ENCODE results near the gene GMIP.
"Not testable (repeated sequence)": the region's sequence is repeated elsewhere in the genome, so short reads cannot be mapped to it uniquely, and the experiment has no call there.

GMIP gene

DNA sequence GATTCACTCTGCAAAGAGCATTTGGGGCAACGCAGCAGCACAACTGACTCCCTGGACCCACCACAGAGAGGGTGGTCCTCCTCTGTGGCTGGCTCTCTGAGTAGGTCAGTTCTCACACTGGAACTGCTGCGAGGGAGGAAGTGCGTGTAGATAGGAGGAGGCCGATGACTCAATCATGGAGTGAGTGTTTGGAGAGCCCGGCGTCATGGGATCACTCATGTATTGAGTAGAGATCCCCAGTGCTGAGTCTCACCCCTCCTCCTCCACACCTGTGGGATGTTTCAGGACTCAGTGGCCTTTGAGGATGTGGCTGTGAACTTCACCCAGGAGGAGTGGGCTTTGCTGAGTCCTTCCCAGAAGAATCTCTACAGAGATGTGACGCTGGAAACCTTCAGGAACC lies 34.1 kb upstream of the GMIP start:
- TF ChIP-seq, protein P1, sequence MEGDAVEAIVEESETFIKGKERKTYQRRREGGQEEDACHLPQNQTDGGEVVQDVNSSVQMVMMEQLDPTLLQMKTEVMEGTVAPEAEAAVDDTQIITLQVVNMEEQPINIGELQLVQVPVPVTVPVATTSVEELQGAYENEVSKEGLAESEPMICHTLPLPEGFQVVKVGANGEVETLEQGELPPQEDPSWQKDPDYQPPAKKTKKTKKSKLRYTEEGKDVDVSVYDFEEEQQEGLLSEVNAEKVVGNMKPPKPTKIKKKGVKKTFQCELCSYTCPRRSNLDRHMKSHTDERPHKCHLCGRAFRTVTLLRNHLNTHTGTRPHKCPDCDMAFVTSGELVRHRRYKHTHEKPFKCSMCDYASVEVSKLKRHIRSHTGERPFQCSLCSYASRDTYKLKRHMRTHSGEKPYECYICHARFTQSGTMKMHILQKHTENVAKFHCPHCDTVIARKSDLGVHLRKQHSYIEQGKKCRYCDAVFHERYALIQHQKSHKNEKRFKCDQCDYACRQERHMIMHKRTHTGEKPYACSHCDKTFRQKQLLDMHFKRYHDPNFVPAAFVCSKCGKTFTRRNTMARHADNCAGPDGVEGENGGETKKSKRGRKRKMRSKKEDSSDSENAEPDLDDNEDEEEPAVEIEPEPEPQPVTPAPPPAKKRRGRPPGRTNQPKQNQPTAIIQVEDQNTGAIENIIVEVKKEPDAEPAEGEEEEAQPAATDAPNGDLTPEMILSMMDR (conservative IDR thresholded peaks at IDR 0.05; ENCODE audit: low read depth, low read length) = no peak
- no peak for DNase-seq (ENCODE audit: low read depth)

DNA sequence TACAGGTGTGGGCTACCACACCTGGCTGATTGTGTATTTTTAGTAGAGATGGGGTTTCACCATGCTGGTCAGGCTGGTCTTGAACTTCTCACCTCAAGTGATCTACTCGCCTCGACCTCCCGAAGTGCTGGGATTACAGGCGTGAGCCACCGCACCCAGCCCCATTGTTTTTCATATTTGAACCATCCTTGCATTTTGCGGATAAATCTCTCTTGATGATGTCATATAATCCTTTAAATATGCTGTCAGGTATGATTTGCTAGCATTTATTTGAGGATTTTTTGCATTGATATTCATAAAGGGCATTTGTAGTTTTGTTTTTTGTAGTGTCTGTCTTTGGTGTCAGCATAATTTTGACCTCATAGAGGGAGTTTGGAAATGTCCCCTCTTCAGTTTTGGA lies 30.9 kb upstream of the GMIP start:
- H3K4me3 ChIP-seq (ENCODE audit: low read depth, low read length) = no peak overlapping the region
- TF ChIP-seq, protein P1 (conservative IDR thresholded peaks at IDR 0.05; ENCODE audit: low read depth, low read length) = no peak

More for the DNA sequence above, 34.1 kb upstream of the GMIP start:
- H3K4me3 ChIP-seq (ENCODE audit: low read depth, low read length) = no peak overlapping the region

DNA sequence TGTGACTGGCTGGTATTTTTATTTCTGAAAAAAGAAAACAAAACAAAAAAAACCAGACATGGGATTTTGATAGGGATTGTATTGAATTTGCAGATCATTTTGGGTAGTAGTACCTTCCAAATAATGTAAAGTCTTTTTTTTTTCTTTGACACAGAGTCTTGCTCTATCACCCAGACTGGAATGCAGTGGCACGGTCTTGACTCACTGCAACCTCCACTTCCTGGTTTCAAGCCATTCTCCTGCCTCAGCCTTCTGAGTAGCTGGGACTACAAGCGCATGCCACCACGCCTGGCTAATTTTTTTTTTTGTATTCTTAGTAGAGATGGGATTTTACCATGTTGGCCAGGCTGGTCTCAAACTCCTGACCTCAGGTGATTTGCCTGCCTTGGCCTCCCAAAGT lies 29.4 kb upstream of the GMIP start:
- DNase-seq (ENCODE audit: low read depth) = no peak
- no peak overlapping the region for H3K4me3 ChIP-seq (ENCODE audit: low read depth, low read length)
- TF ChIP-seq, protein P1 (conservative IDR thresholded peaks at IDR 0.05; ENCODE audit: low read depth, low read length) = no peak

More for the DNA sequence above, 30.9 kb upstream of the GMIP start:
- DNase-seq (ENCODE audit: low read depth) = no peak

DNA sequence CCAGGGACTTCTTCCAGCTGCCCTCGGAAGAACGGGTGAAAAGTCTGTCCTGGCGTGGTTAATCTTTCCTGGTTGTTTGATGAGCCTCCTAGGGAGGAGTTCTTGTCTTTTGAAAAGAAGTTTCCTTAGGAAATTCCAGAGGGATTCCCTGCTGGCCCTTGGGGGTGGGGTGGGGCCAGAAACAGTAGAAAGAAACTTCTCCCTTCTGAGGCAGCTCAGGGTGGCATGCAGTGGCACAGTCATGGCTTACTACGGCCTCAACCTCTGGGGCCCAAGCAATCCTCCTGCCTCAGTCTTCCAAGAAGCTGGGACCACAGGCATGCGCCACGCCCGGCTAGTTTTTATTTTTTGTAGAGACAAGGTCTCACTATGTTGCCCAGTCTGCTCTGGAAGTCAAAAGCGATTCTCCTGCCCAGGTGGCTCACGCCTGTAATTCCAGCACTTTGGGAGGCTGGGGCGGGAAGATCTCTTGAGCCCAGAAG lies 26.7 kb upstream of the GMIP start:
- H3K4me3 ChIP-seq (ENCODE audit: low read depth, low read length) = peak overlapping the region; percentile 94
- TF ChIP-seq, protein P1 (conservative IDR thresholded peaks at IDR 0.05; ENCODE audit: low read depth, low read length) = no peak
- no peak for DNase-seq (ENCODE audit: low read depth)

DNA sequence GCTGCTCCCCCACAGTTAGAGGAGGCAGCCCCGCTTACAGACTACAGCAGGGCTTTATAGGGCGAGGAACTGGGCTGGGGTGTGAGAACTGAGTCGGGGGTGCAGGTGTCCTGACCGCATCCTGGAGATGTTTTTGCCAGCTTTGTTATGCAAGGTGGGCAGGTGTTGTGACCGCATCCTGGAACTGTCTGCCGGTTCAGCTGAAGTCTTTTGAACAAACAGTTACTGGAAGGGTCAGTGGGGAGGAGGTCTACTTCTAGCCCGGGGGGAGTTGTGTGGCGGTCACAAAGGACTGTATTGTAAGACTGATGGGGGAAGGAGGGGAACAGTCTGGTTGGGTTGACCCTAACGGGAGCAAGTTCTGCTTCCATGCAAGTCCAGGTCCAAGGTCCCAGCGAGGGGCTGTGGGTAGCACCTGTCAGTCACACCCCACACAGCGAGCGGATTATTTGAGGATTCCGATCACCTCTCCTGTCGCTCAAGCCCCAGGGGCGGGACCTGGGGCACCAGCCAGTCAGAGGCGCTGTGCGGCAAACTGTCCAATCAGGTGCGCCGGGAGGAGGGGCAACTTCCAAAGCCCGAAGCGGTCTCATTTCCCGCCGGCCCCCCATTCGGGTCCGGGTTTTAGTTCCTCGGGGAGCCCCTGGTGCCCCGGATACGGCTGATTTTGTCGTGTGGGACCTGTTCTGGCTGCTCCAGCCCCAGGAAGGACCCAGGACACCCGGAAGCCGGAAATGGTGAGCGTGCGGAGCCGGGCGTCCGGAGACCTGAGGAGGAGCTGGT lies 25.0 kb upstream of the GMIP start, which contains the start of gene ZNF101:
TSS of gene ZNF101 (plus strand) at position 610 of the 783 bp plus-strand sequence. CDS start at position 735, 125 bp downstream.
- TF ChIP-seq, protein P1 (conservative IDR thresholded peaks at IDR 0.05; ENCODE audit: low read depth, low read length) = no peak
- H3K4me3 ChIP-seq (ENCODE audit: low read depth, low read length) = peak within 1 kb of the TSS; percentile 94

DNA sequence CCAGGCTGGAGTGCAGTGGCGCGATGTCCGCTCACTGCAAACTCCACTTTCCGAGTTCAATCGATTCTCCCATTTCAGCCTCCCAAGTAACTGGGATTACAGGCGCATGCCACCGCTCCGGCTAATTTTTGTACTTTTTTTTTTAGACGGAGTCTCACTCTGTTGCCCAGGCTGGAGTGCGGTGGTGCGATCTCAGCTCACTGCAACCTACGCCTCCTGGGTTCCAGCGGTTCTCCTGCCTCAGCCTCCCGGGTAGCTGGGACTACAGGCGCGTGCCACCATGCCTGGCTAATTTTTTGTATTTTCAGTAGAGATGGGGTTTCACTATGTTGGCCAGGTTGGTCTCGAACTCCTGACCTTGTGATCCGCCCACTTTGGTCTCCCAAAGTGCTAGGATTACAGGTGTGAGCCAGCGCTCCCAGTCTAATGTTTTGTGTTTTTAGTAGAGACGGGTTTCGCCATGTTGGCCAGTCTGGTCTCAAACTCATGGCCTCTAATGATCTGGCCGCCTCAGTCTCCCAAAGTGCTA lies 22.0 kb upstream of the GMIP start:
- not testable (repeated sequence) for DNase-seq (ENCODE audit: low read depth); H3K4me3 ChIP-seq (ENCODE audit: low read depth, low read length)

More for the DNA sequence above, 25.0 kb upstream of the GMIP start, which contains the start of gene ZNF101:
- DNase-seq (ENCODE audit: low read depth) = peak; percentile 91

DNA sequence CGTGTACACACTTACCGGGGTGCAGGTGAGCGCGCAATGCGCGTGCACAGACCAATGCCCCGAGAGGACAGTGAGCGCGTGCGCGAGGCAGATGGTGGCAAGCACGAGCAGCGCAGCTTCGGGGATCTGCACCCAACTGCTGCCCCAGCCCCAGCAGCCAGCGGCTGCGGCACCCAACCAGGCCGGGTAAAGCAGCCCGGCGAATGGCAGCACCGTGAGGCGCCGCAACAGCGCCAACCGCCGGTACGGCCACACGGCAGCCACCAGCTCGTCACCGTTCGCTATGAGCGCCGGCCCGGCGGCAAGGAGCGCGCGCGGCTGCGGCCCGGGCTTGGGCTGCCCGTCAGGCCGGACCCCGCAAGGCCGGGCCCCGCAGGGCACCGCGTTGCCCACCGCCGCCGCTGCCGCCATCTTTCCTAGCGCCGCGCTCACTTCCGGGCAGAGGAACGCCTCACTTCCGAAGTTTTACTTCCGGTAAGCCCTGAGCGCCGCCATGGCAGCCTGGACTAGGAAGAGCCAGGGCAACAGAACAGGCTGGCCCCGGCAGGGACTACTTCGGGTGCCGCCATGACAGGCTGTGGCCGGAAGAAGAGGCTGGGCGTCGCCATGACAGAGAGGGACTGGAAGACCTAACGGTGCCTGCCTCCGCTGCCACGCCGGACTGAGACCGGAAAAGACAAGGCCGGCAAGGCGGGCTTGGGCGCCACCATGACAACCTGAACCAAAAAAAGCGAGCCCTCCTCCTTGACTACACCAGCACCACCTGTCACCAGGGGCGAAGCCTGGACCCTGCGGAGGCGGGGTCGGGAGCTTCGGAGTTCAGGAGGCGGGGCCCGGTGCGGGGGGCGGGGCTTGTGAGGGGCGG lies 20.0 kb upstream of the GMIP start, which contains the start of gene ATP13A1:
TSS of gene ATP13A1 (minus strand) at position 421 of the 865 bp plus-strand sequence. CDS start at position 411, 10 bp downstream.
- DNase-seq (ENCODE audit: low read depth) = peak; percentile 98
- H3K4me3 ChIP-seq (ENCODE audit: low read depth, low read length) = peak within 1 kb of the TSS; percentile 97
- TF ChIP-seq, protein P1 (conservative IDR thresholded peaks at IDR 0.05; ENCODE audit: low read depth, low read length) = peak; percentile 16
